ENCODE measurements around the gene FMNL2.
"Not testable (repeated sequence)": the region's sequence is repeated elsewhere in the genome, so short reads cannot be mapped to it uniquely, and the experiment has no call there.

FMNL2 gene

GRCh38 chr2:152499896-152500735 lies 165.1 kb downstream of the FMNL2 start:
- no peak for DNase-seq

DNA sequence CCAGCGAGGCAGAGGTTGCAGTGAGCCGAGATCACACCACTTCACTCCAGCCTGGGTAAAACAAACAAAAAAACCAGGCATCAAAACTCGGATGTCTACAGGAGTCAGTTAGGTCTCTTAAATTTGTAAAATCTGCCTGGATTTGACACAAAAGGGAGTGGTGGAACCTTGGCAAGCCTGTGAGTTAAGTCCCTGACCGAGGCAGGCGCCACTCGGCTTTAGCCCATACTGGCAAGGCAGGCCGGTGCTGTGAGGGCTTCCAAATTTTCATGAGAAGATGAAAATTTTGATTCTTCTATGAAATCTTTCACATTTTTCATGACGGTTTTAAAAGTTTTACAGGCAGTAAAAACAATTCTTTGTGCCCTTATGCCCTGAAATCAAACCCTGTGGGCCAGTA lies 165.8 kb downstream of the FMNL2 start:
- DNase-seq: no peak

DNA sequence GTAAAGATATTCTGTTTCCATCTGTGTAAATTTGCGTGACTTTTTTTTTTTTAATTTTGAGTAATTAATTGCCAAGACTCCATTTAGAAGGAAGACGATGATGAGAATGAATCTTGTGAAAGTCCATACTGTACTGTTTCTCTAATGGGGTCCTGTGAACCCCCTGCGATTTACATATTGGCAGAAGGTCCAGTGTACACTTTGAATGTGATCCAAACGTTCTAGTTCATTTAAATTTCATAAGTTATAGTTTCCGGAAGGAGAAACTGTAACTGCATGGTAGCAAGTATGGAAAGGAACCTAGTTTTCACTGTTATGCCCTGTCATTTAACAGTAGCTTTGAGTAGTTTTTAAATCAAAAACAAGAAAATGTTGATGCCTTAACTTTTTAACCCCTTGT lies 166.7 kb downstream of the FMNL2 start:
- no peak for DNase-seq

GRCh38 chr2:152504618-152505017 lies 169.6 kb downstream of the FMNL2 start:
- DNase-seq: no peak

DNA sequence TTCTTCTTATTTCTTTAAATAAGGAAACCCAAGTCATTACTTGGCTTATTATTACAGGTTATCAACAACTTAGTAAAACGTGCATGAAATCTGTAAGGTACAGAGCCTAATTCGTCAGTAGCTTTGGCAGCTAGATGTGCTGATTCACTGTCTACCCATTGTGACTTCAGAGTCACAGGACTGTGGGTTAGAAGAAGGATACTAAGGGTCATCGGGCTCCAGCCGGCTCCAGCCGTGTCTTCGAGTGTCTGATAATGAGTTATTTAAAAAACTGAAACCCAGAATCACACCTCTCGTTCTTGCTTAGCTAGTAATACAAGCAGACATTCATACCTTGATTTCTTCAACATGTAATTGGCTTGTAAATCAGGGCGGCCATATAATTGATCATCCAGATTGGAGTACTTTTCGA lies 170.5 kb downstream of the FMNL2 start:
- no peak for DNase-seq

DNA sequence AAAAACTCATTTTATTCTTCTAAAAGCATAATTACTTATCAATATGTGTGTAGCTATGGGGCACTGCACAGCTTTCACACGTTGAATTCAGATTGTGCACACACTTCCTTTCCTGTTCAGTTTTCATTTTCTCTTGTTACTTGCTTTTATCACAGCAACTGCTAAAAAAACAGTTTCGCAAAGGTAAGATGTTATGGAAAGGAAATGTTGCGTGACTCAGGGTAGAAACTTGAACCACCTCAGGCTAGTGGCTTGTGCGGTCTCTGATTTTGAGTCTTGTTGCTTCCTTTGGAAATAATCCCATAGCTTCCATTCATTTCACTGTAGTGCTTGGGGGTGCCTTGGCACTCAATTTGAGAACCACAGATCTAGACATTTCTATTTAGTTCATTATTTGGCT lies 171.9 kb downstream of the FMNL2 start:
- DNase-seq: no peak

- no peak for DNase-seq
These were observed 172.9 kb downstream of the FMNL2 start for GRCh38 chr2:152507907-152508306.

GRCh38 chr2:152508446-152508845 lies 173.5 kb downstream of the FMNL2 start:
- DNase-seq: no peak

GRCh38 chr2:152509772-152510491 lies 175.0 kb downstream of the FMNL2 start:
- no peak for DNase-seq

GRCh38 chr2:152510621-152511020 lies 175.6 kb downstream of the FMNL2 start:
- DNase-seq: no peak

DNA sequence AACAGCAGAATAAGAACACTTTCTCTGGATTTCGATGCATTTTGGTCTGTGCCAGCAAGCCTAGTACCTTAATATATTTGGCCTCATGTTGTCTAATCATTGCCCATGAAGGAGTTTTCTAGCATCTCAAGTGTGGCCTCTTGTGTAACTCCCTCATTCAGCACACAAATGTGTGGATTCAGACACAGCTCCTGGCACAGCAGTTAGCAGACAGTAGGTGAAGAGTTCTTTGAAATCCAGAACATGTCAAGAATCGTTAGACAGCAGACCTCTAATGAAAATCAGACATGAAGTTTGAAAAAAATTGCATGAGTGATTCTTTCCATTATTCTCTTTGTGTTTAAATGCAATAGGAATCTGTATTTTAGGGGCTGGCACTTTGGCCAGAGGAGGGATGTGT lies 177.0 kb downstream of the FMNL2 start:
- DNase-seq: no peak

DNA sequence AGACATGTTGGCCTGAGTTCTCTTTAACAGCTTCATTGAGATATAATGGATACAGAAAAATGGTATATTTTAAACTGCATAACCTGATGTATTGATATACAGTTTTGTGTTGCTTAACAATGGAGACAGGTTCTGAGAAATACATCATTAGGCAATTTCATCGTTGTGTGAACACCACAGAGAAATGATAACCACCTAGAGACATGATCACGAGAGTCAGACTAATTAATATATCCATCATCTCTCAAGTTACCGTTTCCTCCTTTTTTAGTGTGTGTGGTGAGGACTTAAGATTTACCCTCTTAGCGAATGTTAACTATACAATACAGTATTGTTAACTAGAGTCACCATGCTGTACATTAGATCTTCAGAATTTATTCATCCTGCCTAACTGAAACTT lies 178.1 kb downstream of the FMNL2 start:
- DNase-seq: no peak

- no peak for DNase-seq
These were observed 178.7 kb downstream of the FMNL2 start for GRCh38 chr2:152513681-152514080.

DNA sequence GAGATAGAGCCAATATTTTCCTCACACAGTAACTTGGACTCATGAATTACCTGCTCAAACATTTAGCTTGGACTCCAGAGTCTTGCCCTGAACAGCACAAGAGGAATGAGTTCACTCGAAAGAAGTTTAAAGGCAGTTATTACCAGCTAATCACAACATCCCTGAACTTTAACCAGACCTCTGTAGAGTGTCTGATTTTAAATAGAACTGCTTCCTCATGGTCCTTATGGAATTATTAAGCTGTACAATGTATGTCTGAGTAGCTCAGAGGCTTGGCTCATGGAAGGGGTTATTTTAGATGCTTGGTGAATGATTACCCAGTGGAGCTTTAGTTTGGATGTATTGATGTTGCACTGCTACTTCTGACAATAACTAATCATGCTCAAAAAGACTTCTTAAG lies 183.1 kb downstream of the FMNL2 start:
- DNase-seq: no peak

GRCh38 chr2:152518641-152519580 lies 183.9 kb downstream of the FMNL2 start:
- DNase-seq: no peak

- no peak for DNase-seq
These were observed 184.6 kb downstream of the FMNL2 start for GRCh38 chr2:152519581-152519952.

GRCh38 chr2:152520759-152521158 lies 185.8 kb downstream of the FMNL2 start:
- no peak for DNase-seq

DNA sequence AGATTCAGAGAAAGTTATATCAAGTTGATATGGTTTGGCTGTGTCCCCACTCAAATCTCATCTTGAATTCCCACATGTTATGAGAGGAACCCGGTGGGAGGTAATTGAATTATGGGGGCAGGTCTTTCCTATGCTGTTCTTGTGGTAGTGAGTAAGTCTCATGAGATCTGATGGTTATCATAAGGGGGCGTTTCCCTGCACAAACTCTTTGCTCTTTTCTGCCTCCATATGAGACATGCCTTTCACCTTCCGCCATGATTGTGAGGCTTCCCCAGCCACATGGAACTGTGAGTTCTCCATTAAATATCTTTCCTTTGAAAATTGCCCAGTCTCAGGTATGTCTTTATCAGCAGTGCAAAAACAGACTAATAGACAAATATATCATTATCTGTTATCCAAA lies 187.5 kb downstream of the FMNL2 start:
- DNase-seq: not testable (repeated sequence)

DNA sequence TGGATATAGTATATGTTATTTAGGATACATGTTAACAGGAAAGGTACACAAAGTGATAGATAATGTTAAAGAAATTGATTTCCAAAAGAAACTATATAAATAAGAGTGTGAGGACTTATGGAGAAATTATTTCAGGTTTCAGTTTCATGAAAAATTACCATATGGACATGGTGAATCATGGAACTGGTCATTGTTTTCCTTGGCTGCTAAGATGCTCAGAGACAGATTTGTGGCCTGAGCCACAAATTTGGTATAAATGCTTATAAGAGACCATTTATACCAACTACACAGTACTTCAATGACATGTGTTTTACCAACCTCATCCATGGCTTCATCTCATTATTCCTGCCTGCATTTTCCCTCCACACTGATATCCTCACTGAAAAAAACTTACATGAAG lies 188.1 kb downstream of the FMNL2 start:
- no peak for DNase-seq

DNA sequence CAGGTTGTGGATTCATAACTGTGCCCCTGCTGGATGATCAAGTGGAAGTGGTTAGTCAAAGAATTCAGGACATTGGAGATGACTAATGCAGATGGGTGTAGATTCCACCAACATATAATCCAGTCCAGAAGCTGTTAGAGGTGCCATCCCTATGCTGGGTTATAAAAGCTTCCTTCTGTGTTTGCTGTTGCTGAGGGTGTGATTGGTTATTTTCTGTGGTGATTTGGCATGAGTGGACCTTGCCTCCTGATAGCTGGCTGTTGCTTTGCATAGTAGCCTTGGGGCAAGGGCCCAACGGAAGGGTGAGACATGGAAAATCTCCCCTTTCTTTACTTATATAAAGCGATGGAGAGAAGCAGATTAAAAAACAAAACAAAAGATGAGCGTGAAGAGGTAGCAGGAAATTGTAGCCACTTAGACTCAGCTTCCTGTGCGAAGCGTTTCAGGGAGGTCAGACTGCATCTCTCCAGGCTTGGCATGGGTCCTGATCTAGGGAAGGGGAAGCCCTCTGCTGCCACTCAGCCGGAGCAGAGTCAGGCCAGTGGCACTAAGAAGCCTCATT lies 190.4 kb downstream of the FMNL2 start:
- DNase-seq: no peak

GRCh38 chr2:152529420-152530115 lies 194.6 kb downstream of the FMNL2 start:
- DNase-seq: no peak

DNA sequence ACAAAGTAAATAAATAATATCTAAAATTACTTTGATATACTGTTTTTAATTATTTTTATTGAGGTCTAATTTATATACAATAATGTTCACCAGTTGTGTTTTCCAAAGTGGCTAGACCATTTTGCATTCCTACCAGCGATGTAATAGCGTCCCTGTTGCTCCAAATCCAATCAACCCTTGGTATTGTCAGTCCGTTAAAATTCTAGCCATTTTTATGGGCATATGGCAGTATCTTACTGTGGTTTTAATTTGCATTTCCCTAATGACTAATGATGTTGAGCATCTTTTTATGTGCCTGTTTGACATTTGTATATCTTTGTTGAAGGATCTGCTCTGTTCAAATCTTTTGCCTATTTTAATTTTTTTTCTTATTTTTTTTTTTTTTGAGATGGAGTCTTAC lies 197.3 kb downstream of the FMNL2 start:
- DNase-seq: no peak
